HEK293 (cell line): Measurements from ENCODE around the gene CCM2.

Experiments used
- CTCF ChIA-PET: fragments of 350-600 bp; formaldehyde crosslinking; extraction: SDS; loops from one replicate; lab custom pipeline; 2021; ENCODE audit warnings: antibody characterized with exemption; lab: Yijun Ruan, JAX
- POLR2A ChIA-PET: fragments of 300-600 bp; formaldehyde crosslinking; extraction: SDS; loops from one replicate; lab custom pipeline; 2020; ENCODE audit warnings: antibody characterized with exemption, inconsistent platforms; lab: Yijun Ruan, JAX
- H3K27ac ChIP-seq: fragments of 200-500 bp; sonication (Bioruptor generic); 2 replicates; pipeline ENCODE4 v1.5.1; 2014; ENCODE audit warnings: low read depth, low read length, control low read depth, inconsistent platforms; ENCODE audit errors: extremely low read depth
- H3K36me3 ChIP-seq, 2 experiments: fragments of 200-500 bp in 1 of 2; sonication (Bioruptor generic) in 1 of 2; 1 replicate in 1 of 2; 2 replicates in 1 of 2; pipeline ENCODE4 v1.5.1; 2014 to 2017; ENCODE audit warnings: inconsistent platforms in 2 of 2, low read length in 2 of 2; ENCODE audit not compliant: control insufficient read depth in 2 of 2, insufficient read depth in 1 of 2
- H3K4me1 ChIP-seq: fragments of 200-500 bp; sonication (Bioruptor generic); 2 replicates; pipeline ENCODE4 v1.5.1; 2014; ENCODE audit warnings: mild to moderate bottlenecking, low read length, inconsistent platforms; ENCODE audit not compliant: control insufficient read depth, insufficient read depth
- H3K4me3 ChIP-seq: 2 replicates; pipeline ENCODE4 v1.5.1; 2011; ENCODE audit warnings: low read depth, mild to moderate bottlenecking, control low read depth, low read length, moderate library complexity
- H3K9me3 ChIP-seq: fragments of 200-500 bp; sonication (Bioruptor generic); 2 replicates; pipeline ENCODE4 v1.5.1; 2014; ENCODE audit warnings: low read depth, low read length, inconsistent platforms; ENCODE audit not compliant: control insufficient read depth, insufficient read depth
- IKZF3 ChIP-seq: fragments of 450-650 bp; IDR thresholded peaks from 2 replicates; pipeline ENCODE4 v1.5.0; 2018; ENCODE audit warnings: missing biosample characterization, mild to moderate bottlenecking, missing genetic modification characterization, moderate library complexity
- KLF7 ChIP-seq: fragments of 450-650 bp; formaldehyde crosslinking; IDR thresholded peaks from 2 replicates; pipeline ENCODE4 v1.5.1; 2016; ENCODE audit warnings: missing biosample characterization, missing genetic modification characterization, borderline replicate concordance
- KLF8 ChIP-seq: fragments of 450-650 bp; formaldehyde crosslinking; IDR thresholded peaks from 2 replicates; pipeline ENCODE4 v1.5.1; 2016; ENCODE audit warnings: missing biosample characterization, missing genetic modification characterization
- PRDM10 ChIP-seq: fragments of 450-650 bp; formaldehyde crosslinking; IDR thresholded peaks from 2 replicates; pipeline ENCODE4 v1.5.1; 2016; ENCODE audit warnings: missing biosample characterization, missing genetic modification characterization
- TRIM28 ChIP-seq: IDR thresholded peaks from 2 replicates; pipeline ENCODE4 v1.6.1; 2011; ENCODE audit warnings: low read length, control low read depth, borderline replicate concordance
- WT1 ChIP-seq: fragments of 450-650 bp; formaldehyde crosslinking; IDR thresholded peaks from 2 replicates; pipeline ENCODE4 v1.5.1; 2016; ENCODE audit warnings: missing biosample characterization, missing genetic modification characterization
- ZBTB26 ChIP-seq: fragments of 450-650 bp; formaldehyde crosslinking; optimal IDR thresholded peaks from 2 replicates; pipeline ENCODE3; 2016; ENCODE audit warnings: missing biosample characterization, mild to moderate bottlenecking, missing genetic modification characterization
- ZIC2 ChIP-seq: fragments of 450-650 bp; formaldehyde crosslinking; IDR thresholded peaks from 2 replicates; pipeline ENCODE4 v1.5.1; 2016; ENCODE audit warnings: missing biosample characterization, missing genetic modification characterization
- ZNF10 ChIP-seq: fragments of 450-650 bp; formaldehyde crosslinking; IDR thresholded peaks from 2 replicates; pipeline ENCODE4 v1.5.1; 2017; ENCODE audit warnings: missing biosample characterization, missing genetic modification characterization
- ZNF140 ChIP-seq: fragments of 450-650 bp; formaldehyde crosslinking; IDR thresholded peaks from 2 replicates; pipeline ENCODE4 v1.5.1; 2016; ENCODE audit warnings: missing biosample characterization, missing genetic modification characterization
- ZNF202 ChIP-seq: fragments of 450-650 bp; formaldehyde crosslinking; IDR thresholded peaks from 2 replicates; pipeline ENCODE4 v1.5.1; 2016; ENCODE audit warnings: missing biosample characterization, missing genetic modification characterization, borderline replicate concordance
- ZNF266 ChIP-seq: fragments of 450-650 bp; formaldehyde crosslinking; IDR thresholded peaks from 2 replicates; pipeline ENCODE4 v1.5.1; 2016; ENCODE audit warnings: missing biosample characterization, missing genetic modification characterization, low read depth
- ZNF311 ChIP-seq: fragments of 450-650 bp; formaldehyde crosslinking; IDR thresholded peaks from 2 replicates; pipeline ENCODE4 v1.5.1; 2017; ENCODE audit warnings: missing biosample characterization, missing genetic modification characterization, borderline replicate concordance
- ZNF335 ChIP-seq: fragments of 450-650 bp; formaldehyde crosslinking; conservative IDR thresholded peaks from 2 replicates; pipeline ENCODE4 v1.5.1; 2016; ENCODE audit warnings: missing biosample characterization, missing genetic modification characterization
- ZNF354C ChIP-seq: fragments of 450-650 bp; formaldehyde crosslinking; IDR thresholded peaks from 2 replicates; pipeline ENCODE4 v1.5.1; 2016; ENCODE audit warnings: missing biosample characterization, missing genetic modification characterization, low read depth, borderline replicate concordance
- ZNF366 ChIP-seq: fragments of 450-650 bp; formaldehyde crosslinking; conservative IDR thresholded peaks from 2 replicates; pipeline ENCODE4 v1.5.1; 2016; ENCODE audit warnings: missing biosample characterization, missing genetic modification characterization
- ZNF48 ChIP-seq: fragments of 450-650 bp; formaldehyde crosslinking; IDR thresholded peaks from 2 replicates; pipeline ENCODE4 v1.5.1; 2016; ENCODE audit warnings: missing biosample characterization, missing genetic modification characterization
- ZNF521 ChIP-seq: fragments of 450-650 bp; formaldehyde crosslinking; IDR thresholded peaks from 2 replicates; pipeline ENCODE4 v1.5.1; 2017; ENCODE audit warnings: missing biosample characterization, mild to moderate bottlenecking, missing genetic modification characterization
- ZNF571 ChIP-seq: fragments of 450-650 bp; formaldehyde crosslinking; IDR thresholded peaks from 2 replicates; pipeline ENCODE4 v1.5.0; 2017; ENCODE audit warnings: missing biosample characterization, missing genetic modification characterization
- ZNF580 ChIP-seq: fragments of 450-650 bp; formaldehyde crosslinking; IDR thresholded peaks from 2 replicates; pipeline ENCODE4 v1.5.1; 2016; ENCODE audit warnings: missing biosample characterization, missing genetic modification characterization
- ZNF600 ChIP-seq: fragments of 450-650 bp; formaldehyde crosslinking; IDR thresholded peaks from 2 replicates; pipeline ENCODE4 v1.5.1; 2016; ENCODE audit warnings: missing biosample characterization, missing genetic modification characterization
- ZNF610 ChIP-seq: fragments of 450-650 bp; formaldehyde crosslinking; IDR thresholded peaks from 2 replicates; pipeline ENCODE4 v1.5.1; 2016; ENCODE audit warnings: missing biosample characterization, missing genetic modification characterization, borderline replicate concordance
- ZNF654 ChIP-seq: fragments of 450-650 bp; formaldehyde crosslinking; IDR thresholded peaks from 2 replicates; pipeline ENCODE4 v1.5.1; 2016; ENCODE audit warnings: low read depth, missing biosample characterization, missing genetic modification characterization
- ZNF791 ChIP-seq: fragments of 450-650 bp; formaldehyde crosslinking; IDR thresholded peaks from 2 replicates; pipeline ENCODE4 v1.5.1; 2016; ENCODE audit warnings: missing biosample characterization, missing genetic modification characterization
- ZSCAN30 ChIP-seq: fragments of 450-650 bp; IDR thresholded peaks from 2 replicates; pipeline ENCODE4 v1.5.1; 2018; ENCODE audit warnings: missing biosample characterization, mild to moderate bottlenecking, missing genetic modification characterization, moderate library complexity
- TF ChIP-seq, protein P1 (sequence below): fragments of 450-650 bp; formaldehyde crosslinking; IDR thresholded peaks from 2 replicates; pipeline ENCODE4 v1.5.1; 2017; ENCODE audit warnings: missing biosample characterization, missing genetic modification characterization
- TF ChIP-seq, protein P2 (sequence below): fragments of 450-650 bp; formaldehyde crosslinking; IDR thresholded peaks from 2 replicates; pipeline ENCODE4 v1.5.1; 2017; ENCODE audit warnings: missing biosample characterization, missing genetic modification characterization

CCM2 gene

DNA sequence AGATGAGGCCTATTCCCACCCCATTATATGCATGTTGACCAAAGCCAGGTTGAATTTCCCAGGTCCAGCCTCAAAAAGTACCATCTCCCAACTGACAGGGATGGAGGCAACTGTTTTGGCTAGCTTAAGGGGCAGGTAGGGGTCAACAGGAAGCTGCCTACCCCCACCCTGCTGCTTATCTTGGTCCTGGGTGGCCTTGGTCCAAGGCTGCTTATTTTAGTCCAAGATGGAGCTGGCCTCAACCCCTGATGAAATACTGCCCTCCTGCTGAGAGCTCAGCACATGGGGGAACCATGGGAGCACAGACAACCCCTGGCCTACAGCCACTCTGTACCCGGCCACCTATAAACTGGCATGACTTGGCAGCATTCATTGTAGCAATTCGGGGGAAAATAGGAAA, 44.3 kb upstream of the CCM2 start:
- Histone ChIP-seq H3K4me1 (no peaks in the 10 kb centered on the region), H3K9me3 (no peaks in the 10 kb centered on the region), H3K36me3 (no peaks in the 10 kb centered on the region), H3K27ac (no peak overlapping the region), H3K4me3 (no peak overlapping the region)
- CTCF ChIA-PET, result interaction anchor here (1.1 kb wide), 1 partner anchor 17 kb away, joined by 3 read pairs; no protein-coding TSS in a partner anchor
- TF ChIP-seq KLF8 (tag by site-specific recombination) (no peak), WT1 (no peak), ZNF10 (no peak), ZNF791 (tag by site-specific recombination) (no peak), KLF7 (tag by site-specific recombination) (no peak), ZNF366 (tag by site-specific recombination) (no peak), ZNF580 (tag by site-specific recombination) (no peak), TRIM28 (no peak), ZNF311 (no peak), ZNF600 (no peak), ZNF266 (tag by site-specific recombination) (no peak), ZNF354C (tag by site-specific recombination) (no peak), ZNF571 (tag by site-specific recombination) (no peak), ZNF654 (tag by site-specific recombination) (no peak)
- TF ChIP-seq, protein P1, sequence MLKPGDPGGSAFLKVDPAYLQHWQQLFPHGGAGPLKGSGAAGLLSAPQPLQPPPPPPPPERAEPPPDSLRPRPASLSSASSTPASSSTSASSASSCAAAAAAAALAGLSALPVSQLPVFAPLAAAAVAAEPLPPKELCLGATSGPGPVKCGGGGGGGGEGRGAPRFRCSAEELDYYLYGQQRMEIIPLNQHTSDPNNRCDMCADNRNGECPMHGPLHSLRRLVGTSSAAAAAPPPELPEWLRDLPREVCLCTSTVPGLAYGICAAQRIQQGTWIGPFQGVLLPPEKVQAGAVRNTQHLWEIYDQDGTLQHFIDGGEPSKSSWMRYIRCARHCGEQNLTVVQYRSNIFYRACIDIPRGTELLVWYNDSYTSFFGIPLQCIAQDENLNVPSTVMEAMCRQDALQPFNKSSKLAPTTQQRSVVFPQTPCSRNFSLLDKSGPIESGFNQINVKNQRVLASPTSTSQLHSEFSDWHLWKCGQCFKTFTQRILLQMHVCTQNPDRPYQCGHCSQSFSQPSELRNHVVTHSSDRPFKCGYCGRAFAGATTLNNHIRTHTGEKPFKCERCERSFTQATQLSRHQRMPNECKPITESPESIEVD (tag by site-specific recombination), result no peak
- TF ChIP-seq, protein P2, sequence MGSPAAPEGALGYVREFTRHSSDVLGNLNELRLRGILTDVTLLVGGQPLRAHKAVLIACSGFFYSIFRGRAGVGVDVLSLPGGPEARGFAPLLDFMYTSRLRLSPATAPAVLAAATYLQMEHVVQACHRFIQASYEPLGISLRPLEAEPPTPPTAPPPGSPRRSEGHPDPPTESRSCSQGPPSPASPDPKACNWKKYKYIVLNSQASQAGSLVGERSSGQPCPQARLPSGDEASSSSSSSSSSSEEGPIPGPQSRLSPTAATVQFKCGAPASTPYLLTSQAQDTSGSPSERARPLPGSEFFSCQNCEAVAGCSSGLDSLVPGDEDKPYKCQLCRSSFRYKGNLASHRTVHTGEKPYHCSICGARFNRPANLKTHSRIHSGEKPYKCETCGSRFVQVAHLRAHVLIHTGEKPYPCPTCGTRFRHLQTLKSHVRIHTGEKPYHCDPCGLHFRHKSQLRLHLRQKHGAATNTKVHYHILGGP (tag by site-specific recombination), result no peak
- POLR2A ChIA-PET, result no interaction called here

DNA sequence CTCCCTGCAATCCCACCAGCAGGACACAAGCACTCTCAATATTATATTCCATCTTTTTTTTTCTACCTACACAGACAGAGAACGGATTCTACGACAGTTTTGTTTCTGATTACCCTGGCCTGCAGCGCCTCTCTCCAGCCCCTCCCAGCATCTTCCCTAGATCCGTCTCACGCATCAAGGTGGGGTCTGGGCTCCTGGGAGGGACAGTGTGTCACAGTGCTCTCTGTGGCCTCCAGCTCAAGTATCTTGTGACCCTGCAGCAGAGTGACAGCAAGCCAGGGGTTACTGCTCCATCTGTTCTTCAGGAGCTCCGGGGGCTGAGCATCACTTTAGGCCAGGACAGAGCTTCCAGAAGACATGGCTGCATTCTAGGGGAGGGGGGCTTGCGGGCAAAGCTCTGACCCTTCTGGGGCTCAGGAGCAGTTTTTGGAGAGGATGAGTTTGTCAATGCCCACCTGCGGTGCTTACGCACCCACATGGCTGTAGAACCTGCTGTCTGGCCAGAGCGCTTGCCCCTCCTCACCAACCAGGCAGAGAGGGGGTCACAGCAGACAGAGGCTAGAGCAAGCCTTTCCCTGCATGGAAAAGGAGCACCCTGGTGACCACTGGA, 43.7 kb upstream of the CCM2 start:
- no peaks in the 10 kb centered on the region for H3K4me1 ChIP-seq
- no peak overlapping the region for H3K4me3 ChIP-seq
- POLR2A ChIA-PET, result no interaction called here
- no peaks in the 10 kb centered on the region for H3K36me3 ChIP-seq
- no peaks in the 10 kb centered on the region for H3K9me3 ChIP-seq
- CTCF ChIA-PET, result interaction anchor here (1.1 kb wide), 1 partner anchor 17 kb away, joined by 3 read pairs; no protein-coding TSS in a partner anchor
- H3K27ac ChIP-seq, result no peak overlapping the region
- TF ChIP-seq PRDM10 (tag by site-specific recombination) (no peak), ZNF521 (tag by site-specific recombination) (no peak), ZNF140 (tag by site-specific recombination) (no peak), ZNF10 (no peak), ZNF202 (no peak), ZNF610 (no peak), ZNF48 (tag by site-specific recombination) (no peak), ZSCAN30 (tag by site-specific recombination) (no peak), IKZF3 (tag by site-specific recombination) (no peak), ZNF266 (tag by site-specific recombination) (no peak), ZBTB26 (tag by site-specific recombination) (no peak), ZIC2 (tag by site-specific recombination) (no peak), ZNF335 (tag by site-specific recombination) (no peak)
